ENCODE measurements around the gene GRIA2. TPM values are rescaled to one million over a fixed set of nuclear protein-coding genes. Genes with fewer than 3 reads are reported as not detected.
A peak's percentile ranks its signal among the peaks of the same experiment; 100 is the strongest.

Gene GRIA2
- total and polyA plus RNA-seq, 7 donors, result 0.25 to 0.71 (median 0.55) TPM; not detected in 2

DNA sequence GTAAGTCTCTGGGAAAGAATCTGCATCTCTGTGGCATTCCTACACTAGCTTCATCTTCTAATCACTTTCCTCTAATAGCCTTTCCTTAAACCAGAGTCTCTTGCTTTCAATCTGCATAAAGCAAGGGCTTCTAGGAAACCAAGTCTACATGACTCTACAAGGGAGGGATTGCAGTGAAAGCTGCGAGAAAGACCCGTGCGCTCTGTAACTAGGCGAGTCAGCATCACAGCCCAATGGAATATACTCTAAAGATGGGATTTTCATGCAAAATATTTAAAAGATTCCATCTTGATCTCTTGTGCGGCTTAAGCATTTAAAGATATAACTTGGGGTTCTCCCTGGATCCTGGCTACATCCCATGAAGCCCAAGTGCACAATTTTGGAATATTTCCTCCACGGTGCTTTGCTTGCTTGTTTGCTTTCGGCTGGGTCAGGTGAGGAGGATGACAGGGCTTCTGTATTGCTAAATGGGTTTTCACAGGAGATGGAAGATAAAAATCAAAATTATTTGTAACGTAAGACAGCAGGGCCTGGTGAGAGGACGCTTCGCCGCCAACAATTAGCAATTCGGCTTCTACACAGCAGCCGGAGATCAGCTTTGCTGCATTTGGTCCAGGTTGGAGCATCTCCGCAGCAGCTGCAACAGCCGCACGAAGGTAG lies 687 bp upstream of the GRIA2 start:
- peak overlapping the region in 3 of 4 donors; percentile 11 to 35 (median 34) for H3K4me3 ChIP-seq
- intact Hi-C loops (cut with DNase I), result loop anchor here (10.0 kb wide), 1 partner anchor 755 kb away; no protein-coding TSS in a partner anchor
- H3K27ac ChIP-seq, result no peak overlapping the region

GRCh38 chr4:157221426-157221894 lies 932 bp downstream of the GRIA2 start:
- Histone ChIP-seq H3K4me3 (no peak overlapping the region), H3K36me3 (no peaks in the 10 kb centered on the region), H3K27me3 (peaks cover 13 to 63% (median 42%) of the 10 kb centered on the region in 3 donors), H3K27ac (no peak overlapping the region), H3K4me1 (peaks cover 0 to 18% (median 13%) of the 10 kb centered on the region in 4 donors), H3K9me3 (no peaks in the 10 kb centered on the region)
- no peak for DNase-seq
- intact Hi-C loops (cut with DNase I), result loop anchor here (10.0 kb wide), 1 partner anchor 753 kb away; no protein-coding TSS in a partner anchor
- TF ChIP-seq POLR2AphosphoS5 (IDR thresholded peaks at IDR 0.05) (no peak), EP300 (IDR thresholded peaks at IDR 0.05) (no peak), POLR2A (IDR thresholded peaks at IDR 0.05) (no peak)
- TF ChIP-seq, protein P1, sequence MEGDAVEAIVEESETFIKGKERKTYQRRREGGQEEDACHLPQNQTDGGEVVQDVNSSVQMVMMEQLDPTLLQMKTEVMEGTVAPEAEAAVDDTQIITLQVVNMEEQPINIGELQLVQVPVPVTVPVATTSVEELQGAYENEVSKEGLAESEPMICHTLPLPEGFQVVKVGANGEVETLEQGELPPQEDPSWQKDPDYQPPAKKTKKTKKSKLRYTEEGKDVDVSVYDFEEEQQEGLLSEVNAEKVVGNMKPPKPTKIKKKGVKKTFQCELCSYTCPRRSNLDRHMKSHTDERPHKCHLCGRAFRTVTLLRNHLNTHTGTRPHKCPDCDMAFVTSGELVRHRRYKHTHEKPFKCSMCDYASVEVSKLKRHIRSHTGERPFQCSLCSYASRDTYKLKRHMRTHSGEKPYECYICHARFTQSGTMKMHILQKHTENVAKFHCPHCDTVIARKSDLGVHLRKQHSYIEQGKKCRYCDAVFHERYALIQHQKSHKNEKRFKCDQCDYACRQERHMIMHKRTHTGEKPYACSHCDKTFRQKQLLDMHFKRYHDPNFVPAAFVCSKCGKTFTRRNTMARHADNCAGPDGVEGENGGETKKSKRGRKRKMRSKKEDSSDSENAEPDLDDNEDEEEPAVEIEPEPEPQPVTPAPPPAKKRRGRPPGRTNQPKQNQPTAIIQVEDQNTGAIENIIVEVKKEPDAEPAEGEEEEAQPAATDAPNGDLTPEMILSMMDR (IDR thresholded peaks at IDR 0.05), result no peak
- WGBS, 2 donors, result 12 to 24% methylated on average over 24 of the region's 24 CpGs

More for the DNA sequence above, 687 bp upstream of the GRIA2 start:
- Histone ChIP-seq H3K36me3 (no peaks in the 10 kb centered on the region), H3K4me1 (peaks cover 0 to 18% (median 13%) of the 10 kb centered on the region in 4 donors), H3K9me3 (no peaks in the 10 kb centered on the region), H3K27me3 (peaks cover 13 to 63% (median 42%) of the 10 kb centered on the region in 3 donors)
- DNase-seq, result no peak
- WGBS, 2 donors, result 23 to 26% methylated on average over 16 of the region's 16 CpGs
- no peak for TF ChIP-seq POLR2AphosphoS5 (IDR thresholded peaks at IDR 0.05)
- no peak for TF ChIP-seq POLR2A (IDR thresholded peaks at IDR 0.05)
- TF ChIP-seq, protein P1 (IDR thresholded peaks at IDR 0.05), result no peak
- no peak for TF ChIP-seq EP300 (IDR thresholded peaks at IDR 0.05)

DNA sequence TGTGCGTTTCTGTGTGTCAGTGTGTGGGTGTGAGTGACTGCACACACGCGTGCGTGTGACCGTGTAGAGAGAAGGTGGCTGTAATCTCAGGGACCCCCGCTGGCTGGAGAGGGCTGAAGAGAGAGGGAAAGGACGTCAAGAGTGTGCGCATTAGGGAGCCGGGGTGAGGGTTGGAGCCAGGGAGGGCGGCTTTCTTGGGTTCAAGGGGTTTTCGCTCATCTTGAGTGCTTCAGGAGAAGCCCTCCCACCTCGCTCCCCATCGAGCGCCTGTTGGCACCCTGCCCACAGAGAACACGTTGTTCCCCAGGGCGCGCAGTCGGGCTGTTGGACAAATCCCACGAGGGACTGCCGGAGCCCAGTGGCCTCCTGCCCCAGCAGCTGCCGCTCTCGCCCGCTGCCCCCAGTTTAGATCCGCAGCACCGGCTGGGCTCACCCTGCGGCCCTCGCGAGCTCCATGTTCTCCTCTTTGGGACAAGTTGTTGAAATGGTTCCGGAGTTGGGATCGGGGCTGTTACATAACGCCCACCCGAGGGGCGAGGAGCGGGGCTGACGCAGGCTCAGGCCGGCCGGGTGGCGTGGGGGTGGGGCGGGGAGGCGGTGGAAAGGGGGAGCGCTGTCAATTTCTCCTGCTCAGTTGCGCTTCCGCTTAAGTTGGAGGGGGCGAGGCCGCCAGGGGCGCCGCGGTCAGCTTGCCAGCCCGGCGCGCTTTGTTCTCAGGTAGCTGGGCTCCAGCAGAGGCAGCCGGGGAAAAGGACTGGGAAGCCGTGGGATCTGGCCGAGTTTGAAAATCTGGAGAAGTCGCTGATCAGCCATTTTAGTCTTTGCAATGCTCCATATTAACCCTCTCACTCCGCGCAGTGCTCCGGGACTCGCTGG lies 1.6 kb downstream of the GRIA2 start:
- Histone ChIP-seq H3K4me3 (peak overlapping the region in 3 of 4 donors; percentile 6 to 36 (median 23)), H3K9me3 (no peaks in the 10 kb centered on the region), H3K4me1 (peaks cover 0 to 18% (median 13%) of the 10 kb centered on the region in 4 donors), H3K36me3 (no peaks in the 10 kb centered on the region), H3K27me3 (peaks cover 13 to 63% (median 42%) of the 10 kb centered on the region in 3 donors), H3K27ac (no peak overlapping the region)
- DNase-seq, result no peak
- intact Hi-C loops (cut with DNase I), result loop anchor here (10.0 kb wide), 1 partner anchor 753 kb away; no protein-coding TSS in a partner anchor
- TF ChIP-seq, protein P1 (IDR thresholded peaks at IDR 0.05), result no peak
- TF ChIP-seq POLR2A (IDR thresholded peaks at IDR 0.05) (no peak), EP300 (IDR thresholded peaks at IDR 0.05) (no peak), POLR2AphosphoS5 (IDR thresholded peaks at IDR 0.05) (no peak)
- WGBS, 2 donors, result 6 to 20% methylated on average over 59 of the region's 59 CpGs

DNA sequence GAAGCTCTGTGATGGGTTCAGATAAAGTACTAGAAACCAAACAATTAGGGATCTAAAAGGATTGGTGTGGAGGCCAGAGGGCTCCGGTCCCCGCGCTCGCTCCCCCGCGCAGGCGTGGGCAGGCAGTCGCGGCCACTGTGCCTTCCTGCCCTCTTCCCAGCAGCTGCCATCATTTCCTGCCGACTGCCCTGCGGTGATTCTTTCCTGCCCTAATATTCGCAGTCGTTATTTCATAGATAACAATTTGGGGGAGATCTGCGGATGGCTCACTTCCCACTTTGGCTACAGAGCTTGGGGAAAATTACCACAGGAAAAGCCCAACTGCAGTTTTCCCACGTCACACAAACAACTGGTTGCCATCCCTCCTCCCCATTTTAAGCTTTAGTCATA lies 2.2 kb downstream of the GRIA2 start:
- Histone ChIP-seq H3K4me3 (peak overlapping the region in 2 of 4 donors; percentile 23 to 36), H3K27me3 (peaks cover 13 to 63% (median 42%) of the 10 kb centered on the region in 3 donors), H3K36me3 (no peaks in the 10 kb centered on the region), H3K4me1 (peaks cover 0 to 18% (median 13%) of the 10 kb centered on the region in 4 donors), H3K9me3 (no peaks in the 10 kb centered on the region), H3K27ac (no peak overlapping the region)
- DNase-seq, result no peak
- 6 to 23% methylated on average over 15 of the region's 15 CpGs for WGBS, 2 donors
- TF ChIP-seq, protein P1 (IDR thresholded peaks at IDR 0.05), result no peak
- TF ChIP-seq EP300 (IDR thresholded peaks at IDR 0.05), result no peak
- intact Hi-C loops (cut with DNase I), result loop anchor here (10.0 kb wide), 1 partner anchor 752 kb away; no protein-coding TSS in a partner anchor

Data from sigmoid colon (tissue), 7 donors.